Suprapubic skin (tissue), 4 donors: ENCODE data around the gene LENG8. TPM values are rescaled to one million over a fixed set of nuclear protein-coding genes. Genes with fewer than 3 reads are reported as not detected.
"Not testable (repeated sequence)": the region's sequence is repeated elsewhere in the genome, so short reads cannot be mapped to it uniquely, and the experiment has no call there.

Experiments
- DNase-seq, 2 donors: peaks; one replicate each; pipeline ENCODE4 v3.0.0-alpha.2; 2019; ENCODE audit warnings: low spot score in 2 of 2
- H3K27ac ChIP-seq: fragments of 200-600 bp; sonication (generic); one replicate; pipeline ENCODE4 v1.5.1; 2019
- H3K27me3 ChIP-seq: fragments of 200-600 bp; sonication (generic); one replicate; pipeline ENCODE4 v1.5.1; 2019
- H3K36me3 ChIP-seq: fragments of 200-600 bp; sonication (generic); one replicate; pipeline ENCODE4 v1.5.1; 2019
- H3K4me1 ChIP-seq: fragments of 200-600 bp; sonication (generic); one replicate; pipeline ENCODE4 v1.5.1; 2019
- H3K4me3 ChIP-seq: fragments of 200-600 bp; sonication (generic); one replicate; pipeline ENCODE4 v1.5.1; 2019; ENCODE audit warnings: mild to moderate bottlenecking
- H3K9me3 ChIP-seq: fragments of 200-600 bp; sonication (generic); one replicate; pipeline ENCODE4 v1.5.1; 2019
- CTCF ChIP-seq, 2 donors: fragments of 200-600 bp in 1 of 2; fragments of 450-650 bp in 1 of 2; sonication (generic) in 1 of 2; IDR thresholded peaks; one replicate each; pipeline ENCODE4 v1.5.1; 2016 to 2019; ENCODE audit warnings: antibody characterized with exemption in 2 of 2, mild to moderate bottlenecking in 1 of 2, moderate library complexity in 1 of 2
- EP300 ChIP-seq: sonication (generic); formaldehyde crosslinking; IDR thresholded peaks from one replicate; pipeline ENCODE4 v1.6.1; 2017; ENCODE audit warnings: antibody characterized with exemption
- POLR2A ChIP-seq, 2 donors: fragments of 450-650 bp; IDR thresholded peaks; one replicate each; pipeline ENCODE4 v1.6.1; 2017; ENCODE audit warnings: antibody characterized with exemption in 2 of 2, mild to moderate bottlenecking in 2 of 2, moderate library complexity in 2 of 2
- POLR2AphosphoS5 ChIP-seq, 3 donors: sonication (generic); formaldehyde crosslinking; IDR thresholded peaks; one replicate each; pipeline ENCODE4 v1.6.1; 2017; ENCODE audit warnings: antibody characterized with exemption in 3 of 3
- WGBS: methylation state at CpG from one replicate; pipeline ENCODE4 v1.1.5; 2018; 5-methylcytosine and 5-hydroxymethylcytosine counted together
- total RNA-seq, 4 donors: library from RNA; depleted of rRNA; stranded (reverse); fragments of >200 nt; gene quantifications; one replicate each; pipeline ENCODE4 v1.1.0, GENCODE V29; 2016

Gene LENG8
- total RNA-seq, 4 donors from 2014 or later: 80.4 to 410 (median 124) TPM

GRCh38 chr19:54484451-54484850 lies 35.5 kb downstream of the LENG8 start:
- 70% methylated on average over 10 of the region's 10 CpGs for WGBS
- H3K36me3 ChIP-seq: no peaks in the 10 kb centered on the region
- H3K27me3 ChIP-seq: peaks cover 19% of the 10 kb centered on the region
- no peaks in the 10 kb centered on the region for H3K9me3 ChIP-seq
- no peak for TF ChIP-seq CTCF (IDR thresholded peaks at IDR 0.05)
- no peak for TF ChIP-seq EP300
- no peak for TF ChIP-seq POLR2AphosphoS5 (IDR thresholded peaks at IDR 0.05)
- TF ChIP-seq POLR2A (IDR thresholded peaks at IDR 0.05): no peak
- no peak overlapping the region for H3K4me3 ChIP-seq
- H3K27ac ChIP-seq: no peak overlapping the region
- H3K4me1 ChIP-seq: peaks cover 4% of the 10 kb centered on the region
- DNase-seq: no peak

GRCh38 chr19:54485851-54486250 lies 36.9 kb downstream of the LENG8 start:
- no peaks in the 10 kb centered on the region for H3K9me3 ChIP-seq
- no peak overlapping the region for H3K4me3 ChIP-seq
- 61% methylated on average over 5 of the region's 5 CpGs for WGBS
- TF ChIP-seq POLR2AphosphoS5 (IDR thresholded peaks at IDR 0.05) (no peak), CTCF (IDR thresholded peaks at IDR 0.05) (no peak), EP300 (no peak), POLR2A (IDR thresholded peaks at IDR 0.05) (no peak)
- DNase-seq: no peak
- H3K27me3 ChIP-seq: peaks cover 23% of the 10 kb centered on the region
- H3K4me1 ChIP-seq: no peaks in the 10 kb centered on the region
- H3K36me3 ChIP-seq: no peaks in the 10 kb centered on the region
- no peak overlapping the region for H3K27ac ChIP-seq

- H3K4me3 ChIP-seq: no peak overlapping the region
- H3K36me3 ChIP-seq: no peaks in the 10 kb centered on the region
- no peak overlapping the region for H3K27ac ChIP-seq
- H3K9me3 ChIP-seq: no peaks in the 10 kb centered on the region
- 47% methylated on average over 7 of the region's 7 CpGs for WGBS
- no peak for DNase-seq
- H3K4me1 ChIP-seq: no peaks in the 10 kb centered on the region
- no peak for TF ChIP-seq EP300
- no peak for TF ChIP-seq POLR2AphosphoS5 (IDR thresholded peaks at IDR 0.05)
- no peak for TF ChIP-seq POLR2A (IDR thresholded peaks at IDR 0.05)
- no peak for TF ChIP-seq CTCF (IDR thresholded peaks at IDR 0.05)
- H3K27me3 ChIP-seq: peaks cover 32% of the 10 kb centered on the region
These were observed 40.3 kb downstream of the LENG8 start for GRCh38 chr19:54489341-54489740.

GRCh38 chr19:54489766-54490165 lies 40.8 kb downstream of the LENG8 start:
- Histone ChIP-seq H3K4me3 (no peak overlapping the region), H3K4me1 (no peaks in the 10 kb centered on the region), H3K36me3 (no peaks in the 10 kb centered on the region), H3K27ac (no peak overlapping the region), H3K9me3 (no peaks in the 10 kb centered on the region), H3K27me3 (peaks cover 31% of the 10 kb centered on the region)
- 56% methylated on average over 9 of the region's 9 CpGs for WGBS
- no peak for DNase-seq
- no peak for TF ChIP-seq POLR2A (IDR thresholded peaks at IDR 0.05)
- TF ChIP-seq POLR2AphosphoS5 (IDR thresholded peaks at IDR 0.05): no peak
- TF ChIP-seq EP300: no peak
- no peak for TF ChIP-seq CTCF (IDR thresholded peaks at IDR 0.05)

- Histone ChIP-seq H3K27me3 (peaks cover 31% of the 10 kb centered on the region), H3K36me3 (no peaks in the 10 kb centered on the region), H3K9me3 (no peaks in the 10 kb centered on the region), H3K27ac (no peak overlapping the region), H3K4me3 (no peak overlapping the region), H3K4me1 (no peaks in the 10 kb centered on the region)
- TF ChIP-seq POLR2AphosphoS5 (IDR thresholded peaks at IDR 0.05) (no peak), EP300 (no peak), CTCF (IDR thresholded peaks at IDR 0.05) (no peak), POLR2A (IDR thresholded peaks at IDR 0.05) (no peak)
- 85% methylated on average over 18 of the region's 18 CpGs for whole genome bisulfite sequencing
- DNase-seq: no peak
These were observed 43.6 kb downstream of the LENG8 start for GRCh38 chr19:54492568-54492967.

GRCh38 chr19:54493056-54493455 lies 44.1 kb downstream of the LENG8 start:
- not testable (repeated sequence) for H3K4me3 ChIP-seq, H3K36me3 ChIP-seq, DNase-seq, H3K4me1 ChIP-seq, H3K9me3 ChIP-seq, H3K27ac ChIP-seq
- 90% methylated on average over 5 of the region's 5 CpGs for WGBS
- peaks cover 31% of the 10 kb centered on the region for H3K27me3 ChIP-seq
